ENCODE measurements around the gene BARD1. TPM values are rescaled to one million over a fixed set of nuclear protein-coding genes. Genes with fewer than 3 reads are reported as not detected.

The BARD1 gene
- polyA plus RNA-seq, 2 of the 4 experiments (the other 2 are of a cell fraction), result 8.3 to 9.9 TPM

- ATAC-seq (no peak), DNase-seq (ENCODE audit: low read depth in 1 of 2, low spot score in 1 of 2) (no peak), FAIRE-seq (no peak)
- TF ChIP-seq KDM5A (IDR thresholded peaks at IDR 0.05) (no peak), ZC3H11A (IDR thresholded peaks at IDR 0.05) (no peak), JUNB (IDR thresholded peaks at IDR 0.05) (no peak), POLR2A (IDR thresholded peaks at IDR 0.05; ENCODE audit: low read length) (no peak), TP53 (CRISPR knock-in tag; IDR thresholded peaks at IDR 0.05) (no peak), JUN (IDR thresholded peaks at IDR 0.05) (no peak), RCOR1 (IDR thresholded peaks at IDR 0.05; ENCODE audit: low read depth, low read length) (no peak), SMC3 (IDR thresholded peaks at IDR 0.05) (no peak), MAX (IDR thresholded peaks at IDR 0.05) (no peak), MAZ (IDR thresholded peaks at IDR 0.05; ENCODE audit: borderline replicate concordance, low read depth, low read length) (no peak)
- TF ChIP-seq, protein P1, sequence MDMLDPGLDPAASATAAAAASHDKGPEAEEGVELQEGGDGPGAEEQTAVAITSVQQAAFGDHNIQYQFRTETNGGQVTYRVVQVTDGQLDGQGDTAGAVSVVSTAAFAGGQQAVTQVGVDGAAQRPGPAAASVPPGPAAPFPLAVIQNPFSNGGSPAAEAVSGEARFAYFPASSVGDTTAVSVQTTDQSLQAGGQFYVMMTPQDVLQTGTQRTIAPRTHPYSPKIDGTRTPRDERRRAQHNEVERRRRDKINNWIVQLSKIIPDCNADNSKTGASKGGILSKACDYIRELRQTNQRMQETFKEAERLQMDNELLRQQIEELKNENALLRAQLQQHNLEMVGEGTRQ (IDR thresholded peaks at IDR 0.05), result no peak
- CTCF ChIA-PET, result interaction anchor here (1.3 kb wide), 1 partner anchor 12 kb away, joined by 3 read pairs; no protein-coding TSS in a partner anchor
- Histone ChIP-seq H3K9me3 (no peaks in the 10 kb centered on the region), H3K4me2 (no peak overlapping the region), H3K4me1 (no peaks in the 10 kb centered on the region), H3K27ac (no peak overlapping the region), H3K4me3 (no peak overlapping the region)
- 98% methylated on average over 1 of the region's 1 CpG for WGBS (ENCODE audit: missing lambda C conversion rate)
- POLR2A ChIA-PET, result no interaction called here
Measured at GRCh38 chr2:214742119-214742518, 67.4 kb downstream of the BARD1 start.

DNA sequence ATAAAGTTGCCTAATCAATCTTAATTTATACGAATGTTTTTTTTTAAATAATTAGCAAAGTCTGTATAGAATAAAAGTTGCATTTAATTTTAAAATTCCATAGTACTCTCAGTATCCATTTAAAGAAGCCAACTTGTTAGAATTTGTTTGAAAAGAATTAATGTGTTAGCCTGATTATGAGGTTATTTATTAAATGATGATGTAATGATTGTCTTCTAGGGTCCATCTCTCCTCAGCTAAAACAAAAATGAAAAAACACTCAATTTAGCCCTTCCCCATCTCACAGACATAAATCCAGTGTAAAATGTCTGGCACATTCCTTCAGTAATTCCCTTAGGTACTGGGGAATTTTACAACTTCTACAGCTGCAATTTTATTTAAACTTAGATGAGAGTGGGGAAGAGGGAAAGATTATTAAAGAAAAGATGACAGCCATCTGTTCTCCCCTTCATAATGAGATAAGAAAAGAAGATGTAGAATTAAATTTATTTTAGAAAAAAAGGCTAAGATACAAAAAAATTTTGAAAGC, 68.6 kb downstream of the BARD1 start:
- Histone ChIP-seq H3K4me1 (no peaks in the 10 kb centered on the region), H3K4me3 (no peak overlapping the region), H3K9me3 (no peaks in the 10 kb centered on the region), H3K4me2 (no peak overlapping the region), H3K27ac (no peak overlapping the region)
- WGBS (ENCODE audit: missing lambda C conversion rate), result 91% methylated on average over 1 of the region's 1 CpG
- CTCF ChIA-PET, result no interaction called here
- POLR2A ChIA-PET, result no interaction called here
- FAIRE-seq (no peak), ATAC-seq (no peak), DNase-seq (ENCODE audit: low read depth in 1 of 2, low spot score in 1 of 2) (no peak)
- TF ChIP-seq ZSCAN20 (CRISPR knock-in tag; IDR thresholded peaks at IDR 0.05), result no peak
- no peak for TF ChIP-seq JUNB (IDR thresholded peaks at IDR 0.05)
- no peak for TF ChIP-seq CBX8 (IDR thresholded peaks at IDR 0.05)
- TF ChIP-seq ESRRA (IDR thresholded peaks at IDR 0.05; ENCODE audit: borderline replicate concordance, low read length), result no peak
- TF ChIP-seq HDAC2 (IDR thresholded peaks at IDR 0.05), result no peak
- TF ChIP-seq PHF8 (IDR thresholded peaks at IDR 0.05; ENCODE audit: borderline replicate concordance, low read depth), result no peak
- TF ChIP-seq KDM1A (IDR thresholded peaks at IDR 0.05; ENCODE audit: low read depth), result no peak
- TF ChIP-seq CHD4 (IDR thresholded peaks at IDR 0.05; ENCODE audit: borderline replicate concordance), result no peak
- TF ChIP-seq HES2 (IDR thresholded peaks at IDR 0.05), result no peak

GRCh38 chr2:214737188-214737587, 72.3 kb downstream of the BARD1 start:
- ChIA-PET CTCF (no interaction called here), POLR2A (no interaction called here)
- TF ChIP-seq KDM5A (IDR thresholded peaks at IDR 0.05), result no peak
- no peak for TF ChIP-seq EHMT2 (IDR thresholded peaks at IDR 0.05; ENCODE audit: low read depth)
- TF ChIP-seq RARB (CRISPR knock-in tag; IDR thresholded peaks at IDR 0.05), result no peak
- no peak for TF ChIP-seq REST (IDR thresholded peaks at IDR 0.05)
- no peak for TF ChIP-seq KDM1A (IDR thresholded peaks at IDR 0.05; ENCODE audit: low read depth)
- TF ChIP-seq CBX8 (IDR thresholded peaks at IDR 0.05), result no peak
- TF ChIP-seq MAFK (IDR thresholded peaks at IDR 0.05; ENCODE audit: partially characterized antibody), result no peak
- TF ChIP-seq MAZ (IDR thresholded peaks at IDR 0.05; ENCODE audit: borderline replicate concordance, low read depth, low read length), result no peak
- TF ChIP-seq HEYL (CRISPR knock-in tag; IDR thresholded peaks at IDR 0.05), result no peak
- no peak for TF ChIP-seq HOXA7 (CRISPR knock-in tag; IDR thresholded peaks at IDR 0.05)
- no peak for TF ChIP-seq RNF2 (IDR thresholded peaks at IDR 0.05; ENCODE audit: borderline replicate concordance, low read depth)
- no peak for TF ChIP-seq FOXS1 (CRISPR knock-in tag; IDR thresholded peaks at IDR 0.05)
- no peak for TF ChIP-seq ZFP36 (IDR thresholded peaks at IDR 0.05; ENCODE audit: borderline replicate concordance, partially characterized antibody)
- TF ChIP-seq EHF (CRISPR knock-in tag; IDR thresholded peaks at IDR 0.05), result no peak
- no peak for TF ChIP-seq CTCF (IDR thresholded peaks at IDR 0.05)
- no peak for TF ChIP-seq SREBF2 (IDR thresholded peaks at IDR 0.05)
- TF ChIP-seq PHF8 (IDR thresholded peaks at IDR 0.05; ENCODE audit: borderline replicate concordance, low read depth), result no peak
- Histone ChIP-seq H3K9me3 (no peaks in the 10 kb centered on the region), H3K4me2 (no peak overlapping the region), H3K27ac (no peak overlapping the region), H3K4me3 (no peak overlapping the region), H3K4me1 (no peaks in the 10 kb centered on the region)
- FAIRE-seq (no peak), DNase-seq (ENCODE audit: low read depth in 1 of 2, low spot score in 1 of 2) (no peak), ATAC-seq (no peak)
- WGBS (ENCODE audit: missing lambda C conversion rate), result 93% methylated on average over 3 of the region's 3 CpGs

Data from A549 (cell line).